ENCODE measurements around the gene RBKS.

- TF ChIP-seq SPI1 (IDR thresholded peaks at IDR 0.05; ENCODE audit: borderline replicate concordance, low read depth) (no peak), CTCF (IDR thresholded peaks at IDR 0.05; ENCODE audit: insufficient read depth, low read length) (no peak)
Observed at GRCh38 chr2:27911458-27912210, 21.4 kb upstream of the RBKS start.

All from HL-60 (cell line).